Measurements from ENCODE around the gene OR6B1. TPM values are rescaled to one million over a fixed set of nuclear protein-coding genes. Genes with fewer than 3 reads are reported as not detected.
A peak's percentile ranks its signal among the peaks of the same experiment; 100 is the strongest.

The OR6B1 gene
- total RNA-seq, 1 experiment from 2014 or later: not detected

- Mint-ChIP-seq H3K27me3 (ENCODE audit: insufficient read depth, unreplicated experiment) (no peaks in the 10 kb centered on the region), H3K4me3 (ENCODE audit: unreplicated experiment) (no peak overlapping the region), H3K4me1 (ENCODE audit: insufficient read depth, unreplicated experiment) (no peaks in the 10 kb centered on the region), H3K27ac (ENCODE audit: low read depth, unreplicated experiment) (no peak overlapping the region), H3K36me3 (ENCODE audit: insufficient read depth, unreplicated experiment) (no peaks in the 10 kb centered on the region), H3K9me3 (ENCODE audit: unreplicated experiment) (no peaks in the 10 kb centered on the region)
- ChIA-PET POLR2A (no interaction called here), CTCF (interaction anchor here (0.5 to 1.1 kb wide), 3 partner anchors 14 to 287 kb away, joined by 3 to 4 read pairs (median 3); no protein-coding TSS in a partner anchor)
- BruUV-seq (replicated peaks): no TSS peak
- no peak for TF ChIP-seq CTCF (IDR thresholded peaks at IDR 0.05; ENCODE audit: unreplicated experiment)
- no peak for DNase-seq (ENCODE audit: unreplicated experiment)
- intact Hi-C loops (cut with micrococcal nuclease): loop anchor here (10.0 kb wide), 1 partner anchor 49 kb away; no protein-coding TSS in a partner anchor
These were observed 24.1 kb downstream of the OR6B1 start for GRCh38 chr7:144024213-144024612.

GRCh38 chr7:144026203-144026883 lies 26.2 kb downstream of the OR6B1 start:
- BruUV-seq (replicated peaks): no TSS peak
- no peaks in the 10 kb centered on the region for H3K9me3 Mint-ChIP-seq (ENCODE audit: unreplicated experiment)
- CTCF ChIA-PET: interaction anchor here (0.5 to 1.6 kb wide), 6 partner anchors 9 to 293 kb away, joined by 3 to 7 read pairs (median 4); partner anchors contain the start of gene TCAF1
- H3K27ac Mint-ChIP-seq (ENCODE audit: low read depth, unreplicated experiment): no peak overlapping the region
- TF ChIP-seq CTCF (IDR thresholded peaks at IDR 0.05; ENCODE audit: unreplicated experiment): no peak
- no peak for DNase-seq (ENCODE audit: unreplicated experiment)
- peaks cover 12% of the 10 kb centered on the region for H3K27me3 Mint-ChIP-seq (ENCODE audit: insufficient read depth, unreplicated experiment)
- no peak overlapping the region for H3K4me3 Mint-ChIP-seq (ENCODE audit: unreplicated experiment)
- POLR2A ChIA-PET: interaction anchor here (1.1 kb wide), 1 partner anchor 102 kb away, joined by 3 read pairs; no protein-coding TSS in a partner anchor
- intact Hi-C loops (cut with micrococcal nuclease): loop anchor here (2.0 to 10.0 kb wide), 3 partner anchors 52 to 126 kb away; no protein-coding TSS in a partner anchor
- H3K36me3 Mint-ChIP-seq (ENCODE audit: insufficient read depth, unreplicated experiment): no peaks in the 10 kb centered on the region
- H3K4me1 Mint-ChIP-seq (ENCODE audit: insufficient read depth, unreplicated experiment): no peaks in the 10 kb centered on the region

- POLR2A ChIA-PET: interaction anchor here (1.1 to 1.6 kb wide), 2 partner anchors 101 to 125 kb away, joined by 3 to 4 read pairs; partner anchors contain the start of gene TCAF1
- H3K4me1 Mint-ChIP-seq (ENCODE audit: insufficient read depth, unreplicated experiment): no peaks in the 10 kb centered on the region
These were observed 26.9 kb downstream of the OR6B1 start for GRCh38 chr7:144027070-144027469.

More at GRCh38 chr7:144027070-144027469, 26.9 kb downstream of the OR6B1 start:
- Mint-ChIP-seq H3K4me3 (ENCODE audit: unreplicated experiment) (no peak overlapping the region), H3K27me3 (ENCODE audit: insufficient read depth, unreplicated experiment) (peaks cover 20% of the 10 kb centered on the region), H3K36me3 (ENCODE audit: insufficient read depth, unreplicated experiment) (no peaks in the 10 kb centered on the region), H3K27ac (ENCODE audit: low read depth, unreplicated experiment) (no peak overlapping the region), H3K9me3 (ENCODE audit: unreplicated experiment) (no peaks in the 10 kb centered on the region)
- CTCF ChIA-PET: interaction anchor here (0.9 to 1.6 kb wide), 6 partner anchors 10 to 293 kb away, joined by 3 to 7 read pairs (median 4); partner anchors contain the start of gene TCAF1
- BruUV-seq (replicated peaks): no TSS peak
- peak; percentile 54 for TF ChIP-seq CTCF (IDR thresholded peaks at IDR 0.05; ENCODE audit: unreplicated experiment)
- intact Hi-C loops (cut with micrococcal nuclease): loop anchor here (2.0 to 10.0 kb wide), 3 partner anchors 52 to 126 kb away; no protein-coding TSS in a partner anchor
- DNase-seq (ENCODE audit: unreplicated experiment): peak; percentile 39
